GM18498 (cell line): ENCODE results near the gene FBN1.

ENCODE experiments used
- ATAC-seq: cut with Tn5 transposase; IDR thresholded peaks from one replicate; pipeline ENCODE4 v1.9.1; 2021; ENCODE audit warnings: mild to moderate bottlenecking, moderate library complexity; ENCODE audit not compliant: unreplicated experiment

FBN1 gene

DNA sequence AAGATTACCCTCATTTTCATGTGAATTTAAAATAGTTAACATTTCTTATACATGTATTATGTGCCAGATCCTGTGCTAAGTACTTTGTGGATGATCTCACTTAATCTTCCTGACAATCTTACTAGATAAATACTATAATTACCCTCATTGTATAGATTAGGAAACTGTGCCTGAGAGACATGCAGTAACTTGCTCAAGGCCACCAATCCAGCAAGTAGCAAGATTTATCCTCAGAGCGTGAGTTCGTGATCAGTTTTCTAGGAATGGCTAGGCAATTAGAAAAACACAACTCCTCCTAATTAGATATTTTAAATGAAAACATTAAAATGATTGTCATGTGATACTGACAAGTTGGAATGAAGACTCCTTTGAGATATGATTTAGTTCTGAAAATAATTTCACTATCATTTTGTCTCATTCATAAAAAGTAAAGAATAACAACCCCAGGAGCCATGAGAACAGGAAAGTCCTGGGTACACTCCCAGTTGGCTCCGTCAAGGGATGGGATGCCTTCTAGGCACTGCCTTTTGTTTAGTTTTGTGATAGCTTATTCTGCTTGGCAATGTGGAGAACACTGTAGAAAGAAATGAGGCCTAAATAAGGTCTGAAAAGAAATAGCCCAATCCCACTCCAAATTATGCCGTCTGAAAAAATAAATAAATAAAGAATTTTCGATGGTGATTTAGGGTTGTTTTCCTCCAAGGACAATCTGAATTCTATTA, 61.3 kb downstream of the FBN1 start:
- no peak for ATAC-seq

DNA sequence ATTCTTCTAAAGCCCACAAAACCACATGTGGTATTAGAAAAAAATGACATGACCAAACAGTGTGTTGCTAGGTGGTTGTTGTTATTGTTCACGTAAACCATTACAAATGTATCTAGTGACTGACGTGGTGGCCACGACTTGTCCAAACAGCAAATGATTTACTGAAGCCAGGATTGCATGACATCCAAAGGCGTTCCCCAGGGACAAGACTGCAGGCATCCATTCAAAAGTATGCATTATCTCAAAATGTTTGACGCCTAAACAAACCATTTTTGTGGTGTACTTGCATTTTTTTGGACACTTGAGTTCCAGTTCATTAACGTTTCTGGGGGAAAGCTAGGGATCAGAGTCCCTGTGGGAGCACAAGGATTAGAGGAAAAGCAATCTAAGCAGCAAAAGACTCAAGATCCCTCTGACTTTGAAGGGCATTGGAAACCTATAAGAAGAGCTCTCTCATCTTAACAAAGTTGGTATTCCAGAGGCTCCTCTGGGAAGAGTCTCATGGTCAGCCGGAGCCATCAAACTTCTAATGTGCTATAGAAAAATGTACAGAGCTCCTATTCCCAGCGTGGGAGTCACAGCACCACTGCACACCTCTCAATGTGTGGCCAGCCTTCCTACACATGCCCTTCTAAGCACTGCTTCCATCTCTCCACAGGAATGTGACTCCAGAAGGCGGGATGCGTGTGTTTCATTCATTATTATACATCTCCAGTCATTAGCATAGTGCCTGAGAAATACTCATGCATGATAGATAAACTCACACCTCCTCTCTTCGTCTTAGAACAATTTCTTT, 62.9 kb downstream of the FBN1 start:
- no peak for ATAC-seq

DNA sequence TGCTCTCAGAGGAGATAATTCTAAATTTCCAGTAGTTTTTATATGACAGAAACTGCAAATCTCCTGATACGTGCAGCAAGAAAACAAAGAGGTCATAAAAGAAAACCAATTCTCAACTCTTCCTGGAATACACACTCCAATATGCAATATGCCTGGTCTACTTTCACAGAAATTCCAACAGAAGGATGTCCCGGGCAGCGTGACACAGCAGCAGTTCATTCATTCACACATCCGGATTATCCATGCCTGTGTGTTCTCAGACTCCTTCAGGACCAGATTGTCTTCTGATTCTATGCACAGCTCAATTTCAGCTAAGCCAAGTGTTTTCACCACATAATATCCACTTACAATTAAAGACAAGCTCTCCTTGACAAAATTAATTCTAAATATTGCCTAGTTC, 64.3 kb downstream of the FBN1 start:
- no peak for ATAC-seq

DNA sequence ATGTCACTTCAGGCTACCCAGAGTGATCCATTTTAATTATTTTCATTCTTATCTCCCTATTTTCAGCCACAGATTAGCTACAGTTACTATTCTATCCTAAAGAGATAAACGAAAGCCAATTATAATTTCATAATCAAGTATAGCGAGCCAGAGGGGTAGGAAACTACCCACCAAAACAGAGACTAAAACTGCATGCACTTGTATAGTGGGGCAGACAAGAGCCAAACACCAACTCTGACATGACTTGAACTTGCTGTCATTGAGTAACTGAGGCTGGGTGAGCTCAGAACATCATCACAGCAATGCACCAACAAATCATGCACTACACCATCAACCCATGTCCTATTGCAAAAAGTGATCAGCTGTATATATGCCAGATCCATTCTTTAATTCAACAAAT, 64.8 kb downstream of the FBN1 start:
- no peak for ATAC-seq

DNA sequence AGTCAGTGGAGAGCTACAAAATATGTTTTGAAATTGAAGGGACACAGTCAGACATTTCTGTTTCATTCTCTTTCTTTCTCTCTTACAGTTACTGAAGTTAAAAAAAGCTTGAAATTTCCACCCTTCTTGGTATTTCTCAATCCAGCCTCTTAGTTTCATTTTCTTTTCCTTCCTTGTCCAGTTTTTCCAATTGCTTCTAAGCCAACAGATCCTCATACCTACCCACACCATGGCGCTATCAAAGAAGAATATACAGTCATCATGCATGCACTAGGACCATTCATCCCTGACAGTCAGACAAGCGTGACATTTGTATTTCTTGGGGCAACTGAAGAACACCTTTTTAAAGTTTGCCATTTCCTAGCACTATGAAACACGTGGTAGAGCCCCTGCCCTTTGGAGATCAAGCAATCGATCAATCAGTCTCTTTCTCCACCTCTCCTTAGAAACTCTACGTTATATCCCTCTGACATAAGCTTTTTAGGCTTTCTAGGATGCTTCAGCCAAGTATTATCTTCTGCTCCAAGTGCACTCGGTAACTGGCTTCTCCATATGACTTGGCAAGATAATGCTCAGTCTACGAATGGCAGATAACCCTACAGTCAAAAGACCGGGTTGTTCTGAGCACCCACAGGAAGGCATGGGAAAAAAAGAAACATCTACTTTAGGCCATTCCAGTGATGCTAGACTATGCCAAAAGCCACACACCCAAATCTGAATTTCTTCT, 65.4 kb downstream of the FBN1 start:
- ATAC-seq = no peak

DNA sequence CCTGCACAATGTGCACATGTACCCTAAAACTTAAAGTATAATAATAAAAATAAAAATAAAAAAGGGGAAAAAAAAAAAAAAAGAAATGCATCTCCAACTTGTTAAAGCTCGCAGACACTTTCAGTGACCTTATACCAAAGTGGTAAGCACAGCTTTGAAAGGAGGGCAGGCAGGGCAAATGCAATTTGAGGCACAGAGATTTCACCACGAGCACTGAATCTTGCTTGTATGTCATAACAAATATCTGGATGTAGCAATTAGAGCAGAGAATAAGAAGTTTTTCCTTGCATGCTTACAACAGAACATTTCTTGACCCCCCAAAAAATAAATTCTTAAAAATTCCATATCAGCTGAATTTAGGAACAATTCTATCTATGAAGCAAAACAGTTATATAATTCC, 66.5 kb downstream of the FBN1 start:
- ATAC-seq = no peak

DNA sequence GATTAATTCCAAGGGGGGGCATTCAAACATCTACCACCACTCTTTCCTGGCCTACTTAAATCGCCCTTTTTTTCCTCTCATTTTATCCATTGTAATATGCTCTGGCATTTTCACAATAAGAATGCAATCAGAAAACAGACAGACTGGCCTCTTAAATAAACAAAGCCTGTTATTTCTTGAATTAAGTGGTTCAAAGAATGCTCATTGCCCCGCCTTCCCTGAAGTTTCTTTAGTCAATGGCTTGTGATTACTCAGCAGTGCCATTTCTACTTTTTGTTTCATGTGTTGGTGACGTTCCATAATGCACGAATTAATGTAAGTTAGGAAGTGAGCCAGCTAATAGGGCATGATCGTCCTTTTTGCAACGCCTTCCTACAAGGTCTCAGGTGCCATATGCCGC, 68.0 kb downstream of the FBN1 start:
- no peak for ATAC-seq

DNA sequence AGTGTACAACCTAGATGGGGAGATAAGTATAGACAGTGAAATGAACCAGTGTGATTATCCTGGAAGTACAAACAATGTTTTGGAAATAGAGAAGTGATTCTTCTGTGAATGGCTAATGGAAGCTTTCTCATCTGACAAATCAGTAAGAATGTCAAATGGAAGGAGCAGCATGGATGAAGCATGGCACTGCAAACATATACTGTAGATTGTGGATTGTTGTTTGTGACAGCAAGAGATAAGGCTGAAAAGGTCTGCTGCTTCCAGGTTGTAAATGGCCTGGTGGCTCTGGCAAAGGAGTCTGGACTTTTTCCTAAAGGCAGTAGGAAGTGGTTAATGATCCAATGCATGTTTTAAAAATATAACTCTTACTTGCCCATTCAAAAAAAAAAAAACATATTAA, 71.3 kb downstream of the FBN1 start:
- ATAC-seq = no peak

DNA sequence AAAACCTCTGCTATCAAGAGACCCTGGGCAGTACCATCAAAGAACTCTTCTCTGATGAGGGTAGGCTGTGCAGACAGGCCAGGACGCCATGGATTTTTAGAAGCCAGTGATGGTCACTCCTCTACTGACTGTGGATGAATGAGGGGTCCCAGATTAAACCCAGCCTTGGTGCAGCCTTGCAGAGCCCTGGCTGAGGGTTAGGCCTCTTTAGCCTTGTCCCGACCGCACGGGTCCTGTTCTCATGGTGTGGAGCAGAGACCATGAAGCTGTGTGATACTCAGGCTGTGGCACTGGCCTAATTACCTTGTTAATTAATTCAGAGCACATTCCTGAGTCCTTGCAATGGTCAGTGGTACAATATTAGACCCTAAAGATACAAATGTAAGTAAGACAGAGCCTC, 71.7 kb downstream of the FBN1 start:
- no peak for ATAC-seq

DNA sequence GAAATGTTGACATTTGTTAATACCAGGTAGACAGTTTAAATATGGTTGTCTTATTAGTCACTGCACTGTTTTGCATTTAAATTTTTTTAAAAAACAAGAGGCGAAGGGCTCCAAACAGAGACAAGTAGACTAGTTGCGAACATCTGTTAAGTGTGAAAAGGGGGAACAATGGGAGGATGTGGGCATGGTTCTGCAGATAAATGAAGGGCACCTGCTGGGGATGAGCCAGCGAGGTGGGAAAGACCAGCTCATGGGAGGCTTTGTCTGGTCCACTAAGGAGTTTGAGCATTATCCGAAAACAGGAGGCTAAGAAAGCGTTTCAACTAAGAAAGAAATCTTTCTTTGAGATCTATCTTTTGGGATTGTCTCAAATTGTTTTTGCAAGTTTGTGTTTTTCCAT, 72.7 kb downstream of the FBN1 start:
- ATAC-seq = no peak

DNA sequence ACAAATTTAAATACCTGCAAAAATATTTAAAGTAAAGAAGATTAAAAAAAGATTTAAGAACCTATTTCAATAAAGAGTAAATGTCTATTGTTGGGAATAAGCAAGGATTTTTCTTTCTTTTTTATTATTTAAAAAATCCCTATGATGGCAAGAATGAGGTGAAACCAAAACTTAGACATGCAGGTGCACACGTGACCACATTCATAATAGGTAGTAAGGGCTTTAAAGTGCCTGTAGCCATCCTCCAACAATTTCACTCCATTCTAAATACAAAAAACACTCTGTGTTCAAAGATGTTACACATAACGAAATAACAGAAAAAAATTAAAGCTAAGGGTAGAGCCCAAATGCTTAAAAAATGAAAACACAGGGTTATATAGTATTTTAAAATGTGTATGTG, 74.0 kb downstream of the FBN1 start:
- no peak for ATAC-seq

DNA sequence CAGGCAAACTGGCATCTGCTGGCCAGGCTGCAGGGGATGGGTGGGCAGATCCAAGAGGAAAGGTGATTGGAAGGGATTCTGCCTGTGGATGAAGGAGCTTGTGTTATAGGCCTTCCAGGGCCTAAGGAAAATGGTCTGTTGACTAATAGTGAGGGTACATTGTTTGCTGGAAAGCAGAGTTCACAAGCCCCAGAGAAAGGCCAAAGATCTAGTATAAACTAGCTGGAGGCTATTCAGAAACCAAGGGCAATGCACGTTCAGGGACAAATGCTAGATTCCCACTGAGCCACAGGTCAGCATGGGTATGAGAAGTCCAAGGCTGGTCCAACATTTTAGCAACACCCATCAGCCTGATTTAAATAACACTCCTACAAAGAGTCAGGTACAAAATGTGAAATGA, 74.7 kb downstream of the FBN1 start:
- no peak for ATAC-seq

DNA sequence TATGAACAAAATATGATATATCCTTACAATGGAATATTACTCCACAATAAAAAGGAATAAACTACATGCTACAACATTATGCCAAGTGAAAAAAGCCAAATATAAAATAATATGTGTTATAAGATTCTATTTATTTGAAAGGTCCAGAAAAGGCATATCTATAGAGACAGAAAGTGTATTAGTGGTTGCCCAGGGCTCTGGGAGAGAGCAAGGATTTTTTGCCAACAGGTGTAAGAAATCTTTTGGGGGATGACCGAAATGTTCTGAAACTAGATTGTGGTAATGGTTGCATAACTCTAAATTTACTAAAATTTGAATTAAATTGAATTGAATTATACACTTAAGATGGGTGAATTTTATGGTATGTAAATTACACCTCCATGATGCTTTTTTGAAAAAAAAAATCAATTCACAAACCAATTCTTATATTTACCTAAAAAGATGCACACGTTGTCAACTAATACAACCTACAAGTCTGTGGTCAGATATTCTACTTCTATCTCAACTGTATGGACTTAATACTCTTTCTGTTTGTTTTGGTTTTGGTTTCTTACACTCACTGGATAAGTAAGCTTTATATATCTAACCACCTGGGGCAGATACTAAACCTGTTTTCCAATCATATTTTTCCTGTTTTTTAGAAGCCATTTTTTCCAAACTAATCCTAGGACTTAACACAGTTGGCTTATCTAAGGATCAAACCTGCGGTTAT, 75.8 kb downstream of the FBN1 start:
- no peak for ATAC-seq

DNA sequence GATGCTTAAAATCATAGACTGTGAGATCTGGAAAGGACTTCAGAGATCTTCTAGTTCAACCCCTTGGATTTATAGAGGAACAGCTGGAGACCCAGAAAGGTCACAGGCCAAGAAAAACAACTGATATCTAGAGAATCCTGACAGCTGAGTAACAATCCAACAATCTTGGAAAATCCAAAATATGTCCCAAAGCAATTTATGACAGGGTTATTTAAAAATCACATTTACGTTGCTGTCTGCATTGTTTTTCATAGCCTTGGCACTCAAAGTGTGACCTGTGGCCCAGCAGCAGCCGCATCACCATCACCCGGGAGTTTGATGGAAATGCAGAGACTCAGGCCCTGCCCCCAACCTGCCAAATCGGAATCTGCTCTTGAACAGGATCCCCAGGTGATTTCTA, 78.8 kb downstream of the FBN1 start:
- ATAC-seq = no peak

DNA sequence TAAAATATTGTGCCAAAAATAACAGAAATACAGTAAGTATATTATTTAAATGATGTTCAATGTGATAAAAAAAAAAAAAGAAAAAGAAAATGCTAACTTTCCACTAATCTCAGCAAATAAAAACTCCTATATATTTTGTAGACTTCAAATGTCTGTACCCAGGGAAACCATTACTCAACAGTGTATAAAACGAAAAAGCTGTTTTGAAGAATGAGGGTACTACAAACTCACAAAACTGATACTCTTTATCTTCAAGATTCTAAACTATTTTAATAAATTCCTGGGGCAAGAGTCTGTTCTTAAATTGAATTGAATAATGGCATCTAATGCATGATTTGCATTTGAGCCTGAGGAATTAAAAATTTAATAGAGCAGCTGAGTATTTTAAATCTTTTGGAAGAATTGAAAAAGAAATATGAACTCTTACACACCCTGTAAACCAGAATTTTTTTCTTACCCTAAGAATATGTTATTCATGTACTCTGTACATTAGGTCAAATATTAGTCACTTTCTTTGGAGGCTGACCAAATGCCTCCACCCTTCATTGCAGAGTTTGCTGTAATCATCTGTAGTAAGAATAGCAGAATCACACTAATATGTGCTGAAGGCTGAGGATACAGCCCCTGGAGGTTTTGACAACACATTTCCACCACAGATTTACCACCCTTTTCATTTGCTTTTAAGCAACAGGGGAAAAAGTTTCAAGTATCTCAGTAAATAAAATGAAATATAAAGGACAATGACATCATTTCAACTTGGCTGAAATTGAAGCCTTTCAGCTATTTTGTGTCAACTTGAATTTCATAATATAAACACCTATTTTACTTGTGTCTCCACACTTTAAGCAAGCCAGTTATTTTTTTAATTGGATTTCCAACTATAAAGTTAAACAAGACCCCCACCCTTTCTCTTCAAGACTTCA, 79.7 kb downstream of the FBN1 start:
- no peak for ATAC-seq

DNA sequence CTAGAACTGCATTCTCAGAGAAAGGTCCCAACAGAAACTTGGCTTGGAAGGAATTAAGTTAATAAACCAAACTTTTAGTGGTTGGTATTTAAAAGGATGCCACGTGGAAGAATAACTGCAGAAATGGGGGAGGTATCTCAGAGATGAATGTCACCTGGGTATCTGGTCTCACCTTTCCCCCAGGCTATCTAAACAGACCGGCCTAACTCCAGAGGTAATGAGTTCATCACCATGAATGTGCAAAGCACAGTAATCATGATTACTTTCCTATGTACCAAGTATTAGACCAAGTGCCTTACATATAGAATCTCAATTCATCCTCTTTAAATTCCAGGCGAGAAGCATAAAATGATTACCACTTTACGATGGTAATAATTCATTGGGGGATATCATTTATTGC, 80.8 kb downstream of the FBN1 start:
- no peak for ATAC-seq

DNA sequence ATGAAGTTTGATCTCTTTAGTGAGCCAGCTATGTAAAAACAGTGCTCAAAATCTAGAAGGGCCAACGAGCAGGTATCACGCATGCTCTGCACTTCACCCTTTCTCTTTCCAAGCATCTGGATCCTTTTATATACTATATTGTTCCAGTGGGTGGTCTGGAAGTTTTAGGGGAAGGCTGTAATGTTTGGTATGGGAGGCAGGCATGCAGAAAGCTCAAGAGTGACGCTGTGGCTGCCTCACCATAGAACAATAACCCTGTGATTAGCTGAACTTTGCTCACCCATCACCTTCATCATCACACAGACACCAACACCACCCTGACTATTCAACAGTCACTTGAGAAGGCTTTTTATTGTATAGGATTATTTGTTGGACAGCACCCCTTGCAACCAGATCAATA, 81.6 kb downstream of the FBN1 start:
- no peak for ATAC-seq

DNA sequence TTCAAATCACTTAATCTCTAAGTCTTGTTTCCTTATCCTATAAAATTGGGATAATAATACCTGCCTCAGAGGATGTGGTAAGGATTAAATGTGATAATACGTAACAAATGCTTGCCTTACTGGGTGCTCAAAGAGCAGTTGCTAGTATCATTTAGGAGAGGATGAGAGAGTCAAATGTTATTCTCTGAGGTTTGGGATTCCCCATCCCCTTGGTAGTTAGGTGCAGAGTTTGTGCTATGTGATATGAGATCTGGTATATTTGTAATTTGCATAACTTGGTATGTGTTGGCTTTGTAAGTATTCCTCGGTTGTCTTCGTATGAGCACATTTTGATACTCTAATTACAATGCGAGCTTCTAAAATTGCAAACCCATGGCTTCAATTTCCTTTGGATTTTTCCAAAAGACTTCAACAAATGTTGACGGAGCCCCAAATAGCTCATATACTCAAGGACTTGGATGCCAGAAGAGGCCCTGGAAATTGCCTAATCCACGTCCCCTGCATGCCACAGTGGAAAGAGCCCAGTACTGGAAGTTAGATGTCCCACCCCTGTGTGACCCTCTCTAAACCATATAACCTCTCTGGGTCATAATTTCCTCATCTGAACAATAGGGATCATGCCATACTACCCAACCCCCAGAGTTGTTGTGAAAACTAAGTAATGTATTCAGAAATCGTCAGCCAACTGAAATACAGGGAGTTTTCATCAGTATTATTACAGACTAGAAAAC, 85.0 kb downstream of the FBN1 start:
- peak; percentile 56 for ATAC-seq

DNA sequence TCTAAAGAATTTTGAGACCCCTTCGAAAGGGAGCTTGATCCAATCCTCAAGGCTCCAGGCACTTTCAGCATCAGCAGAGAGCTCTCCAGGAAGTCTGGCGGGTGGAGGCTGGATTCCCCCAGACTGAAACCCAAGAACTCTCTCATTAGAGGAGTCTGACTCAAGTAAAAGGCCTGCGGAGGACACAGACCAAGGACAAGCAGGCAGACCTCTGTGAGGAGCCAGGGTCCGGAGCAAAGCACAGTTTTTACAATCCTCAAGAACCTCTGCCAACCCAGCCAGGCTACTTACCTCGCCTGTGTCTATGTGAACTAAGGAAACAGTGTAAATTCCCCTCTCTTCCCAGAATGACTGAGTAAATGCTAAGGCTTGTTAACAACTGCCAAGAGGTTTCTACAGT, 86.2 kb downstream of the FBN1 start:
- ATAC-seq = no peak

DNA sequence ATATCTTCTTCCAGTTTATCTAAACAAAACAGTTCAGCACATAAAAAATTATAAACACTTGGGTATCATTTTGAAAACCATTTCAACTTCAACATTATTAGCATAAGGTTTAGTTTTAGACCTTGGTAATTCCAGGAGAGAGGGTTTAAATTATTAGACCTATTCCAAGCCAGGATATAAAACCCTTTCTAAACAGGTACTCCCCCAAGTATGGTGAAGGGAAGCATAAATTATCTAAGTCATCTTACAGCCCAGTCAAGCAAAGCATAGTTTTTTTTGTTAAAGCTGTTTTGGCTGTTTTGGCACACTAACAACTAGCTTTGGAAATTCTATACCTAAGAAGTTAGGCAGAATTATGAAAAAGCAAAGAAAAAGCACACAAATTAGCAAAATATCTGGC, 87.3 kb downstream of the FBN1 start:
- no peak for ATAC-seq
